22Rv1 (cell line): ENCODE results near the gene SCTR.

ENCODE experiments used
- H3K27ac ChIP-seq: fragments of 450-650 bp; 2 replicates; pipeline ENCODE4 v1.5.1; 2017
- ZFX ChIP-seq: fragments of 450-650 bp; IDR thresholded peaks from 2 replicates; pipeline ENCODE4 v1.6.1; 2017; ENCODE audit warnings: antibody characterized with exemption, borderline replicate concordance
- TF ChIP-seq, protein P1 (sequence below): fragments of 450-650 bp; IDR thresholded peaks from 2 replicates; pipeline ENCODE4 v1.5.1; 2017; ENCODE audit warnings: mild to moderate bottlenecking

SCTR gene

DNA sequence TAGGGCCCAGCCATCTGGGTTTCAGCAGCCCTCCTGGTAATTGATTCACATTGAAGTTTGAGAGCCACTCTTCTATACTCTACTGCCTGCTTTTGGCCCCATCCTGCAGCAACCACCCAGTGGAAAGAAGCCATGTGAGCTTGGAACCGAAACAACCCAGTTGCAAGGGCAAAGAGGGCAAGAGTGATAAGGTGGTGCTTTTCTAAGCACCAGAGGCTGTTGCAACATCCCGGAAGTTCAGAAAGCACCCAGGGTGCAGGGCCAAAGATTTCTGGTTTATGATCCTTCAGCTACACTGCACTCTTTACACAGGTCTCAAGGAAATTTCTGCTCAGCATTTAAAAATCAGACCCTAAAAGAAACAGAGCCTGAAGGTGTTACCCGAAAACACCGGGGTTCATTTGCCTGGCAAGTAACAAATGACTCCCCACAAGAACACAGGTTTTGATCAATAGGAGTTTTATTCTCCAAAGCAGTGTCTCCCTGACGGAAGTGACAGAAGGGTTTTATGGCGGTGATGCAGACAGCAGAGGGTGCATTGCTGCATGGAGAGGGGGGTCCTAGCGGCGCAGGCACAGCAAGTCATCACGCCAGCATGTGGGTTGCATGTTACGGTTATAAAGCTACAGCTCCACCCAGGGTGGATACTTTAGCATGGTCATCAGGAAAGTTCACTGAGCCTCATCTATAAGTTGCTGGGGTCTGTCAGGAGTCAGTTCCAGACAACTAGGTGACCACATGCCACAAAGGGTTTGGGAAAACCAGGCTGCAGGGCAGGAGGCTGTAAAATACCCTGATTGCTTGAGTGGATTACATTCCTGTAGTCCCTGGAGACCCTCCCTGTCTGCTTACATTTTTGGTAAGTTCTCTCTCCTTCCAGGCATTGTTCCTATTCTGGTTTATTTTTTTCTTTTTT is 121.4 kb downstream of the SCTR start:
- TF ChIP-seq, protein P1, sequence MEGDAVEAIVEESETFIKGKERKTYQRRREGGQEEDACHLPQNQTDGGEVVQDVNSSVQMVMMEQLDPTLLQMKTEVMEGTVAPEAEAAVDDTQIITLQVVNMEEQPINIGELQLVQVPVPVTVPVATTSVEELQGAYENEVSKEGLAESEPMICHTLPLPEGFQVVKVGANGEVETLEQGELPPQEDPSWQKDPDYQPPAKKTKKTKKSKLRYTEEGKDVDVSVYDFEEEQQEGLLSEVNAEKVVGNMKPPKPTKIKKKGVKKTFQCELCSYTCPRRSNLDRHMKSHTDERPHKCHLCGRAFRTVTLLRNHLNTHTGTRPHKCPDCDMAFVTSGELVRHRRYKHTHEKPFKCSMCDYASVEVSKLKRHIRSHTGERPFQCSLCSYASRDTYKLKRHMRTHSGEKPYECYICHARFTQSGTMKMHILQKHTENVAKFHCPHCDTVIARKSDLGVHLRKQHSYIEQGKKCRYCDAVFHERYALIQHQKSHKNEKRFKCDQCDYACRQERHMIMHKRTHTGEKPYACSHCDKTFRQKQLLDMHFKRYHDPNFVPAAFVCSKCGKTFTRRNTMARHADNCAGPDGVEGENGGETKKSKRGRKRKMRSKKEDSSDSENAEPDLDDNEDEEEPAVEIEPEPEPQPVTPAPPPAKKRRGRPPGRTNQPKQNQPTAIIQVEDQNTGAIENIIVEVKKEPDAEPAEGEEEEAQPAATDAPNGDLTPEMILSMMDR, result no peak
- no peak for TF ChIP-seq ZFX
- no peak overlapping the region for H3K27ac ChIP-seq

DNA sequence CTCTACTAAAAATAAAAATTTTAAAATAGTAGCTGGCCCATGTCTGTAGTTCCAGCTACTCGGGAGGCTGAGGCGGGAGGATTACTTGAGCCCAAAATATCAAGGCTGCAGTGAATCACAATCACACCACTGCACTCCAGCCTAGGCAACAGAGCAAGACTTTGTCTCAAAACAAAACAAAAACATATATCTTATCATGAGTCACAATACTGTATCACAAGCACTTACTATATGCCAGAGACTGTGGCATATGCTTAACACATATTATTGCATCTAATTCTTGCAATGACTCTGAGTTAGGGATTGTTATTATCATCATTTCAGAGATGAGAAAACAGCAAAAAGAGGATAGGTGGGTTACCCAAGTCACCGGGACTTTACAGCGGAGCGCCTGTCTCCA is 122.2 kb downstream of the SCTR start:
- no peak overlapping the region for H3K27ac ChIP-seq
- TF ChIP-seq, protein P1, result no peak
- no peak for TF ChIP-seq ZFX

DNA sequence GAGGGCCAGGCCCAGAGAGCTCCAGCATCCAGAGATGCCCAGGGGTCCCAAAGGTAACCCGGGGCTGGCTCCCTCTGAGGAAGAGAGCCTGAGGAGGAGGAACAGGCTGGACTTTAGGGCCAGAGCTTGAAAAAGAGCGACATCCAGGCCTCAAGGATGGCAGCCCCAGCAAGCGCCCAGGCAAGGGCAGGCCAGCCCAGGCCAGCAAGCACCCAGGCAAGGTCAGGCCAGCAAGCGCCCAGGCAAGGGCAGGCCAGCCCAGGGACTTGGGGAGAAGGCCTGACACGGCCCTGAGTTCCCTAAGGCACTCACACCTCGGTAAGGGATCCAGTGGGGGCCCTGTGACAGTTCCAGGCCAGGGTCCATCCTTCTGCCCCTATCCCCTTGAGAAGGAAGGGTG is 127.1 kb downstream of the SCTR start:
- H3K27ac ChIP-seq, result no peak overlapping the region
- TF ChIP-seq ZFX, result no peak
- TF ChIP-seq, protein P1, result no peak

DNA sequence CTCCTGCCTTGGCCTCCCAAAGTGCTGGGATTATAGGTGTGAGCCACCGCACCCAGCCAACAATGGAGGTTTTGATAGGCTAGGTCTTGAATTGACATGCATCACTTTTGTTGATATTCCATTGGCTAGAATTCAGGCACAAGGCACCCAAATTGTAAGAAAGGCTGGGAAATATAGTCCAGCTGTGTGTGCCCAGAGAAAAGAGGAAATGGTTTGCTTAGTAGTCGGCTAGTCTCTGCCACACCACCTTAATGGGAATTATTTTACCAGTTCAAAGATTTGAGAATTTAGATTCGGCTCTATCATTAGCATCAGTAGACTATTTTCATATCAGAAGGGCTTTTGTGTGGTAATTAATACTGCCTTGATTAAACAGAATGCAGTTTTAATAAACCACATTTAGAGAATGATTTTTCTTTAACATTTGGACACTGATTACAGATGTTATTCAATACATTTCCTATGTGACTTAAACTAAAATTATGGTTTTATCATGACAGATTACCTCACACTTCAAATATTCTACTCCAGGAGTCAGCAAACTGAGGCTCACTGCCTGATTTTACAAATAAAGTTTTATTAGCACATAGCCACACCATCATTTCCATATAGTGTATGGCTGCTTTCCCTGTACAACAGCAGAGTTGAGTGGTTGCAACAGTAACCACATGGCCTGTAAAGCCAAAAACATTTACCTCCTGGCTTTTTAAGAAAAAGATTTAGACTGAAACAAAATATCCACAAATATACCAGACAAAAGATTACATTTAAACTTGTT is 130.1 kb downstream of the SCTR start:
- H3K27ac ChIP-seq, result no peak overlapping the region
- no peak for TF ChIP-seq ZFX
- TF ChIP-seq, protein P1, result no peak
